ENCODE measurements around the gene TAF4. TPM values are rescaled to one million over a fixed set of nuclear protein-coding genes. Genes with fewer than 3 reads are reported as not detected.

TAF4 gene
- total RNA-seq, 4 donors from 2014 or later, result 7.1 to 15.9 (median 11.9) TPM

DNA sequence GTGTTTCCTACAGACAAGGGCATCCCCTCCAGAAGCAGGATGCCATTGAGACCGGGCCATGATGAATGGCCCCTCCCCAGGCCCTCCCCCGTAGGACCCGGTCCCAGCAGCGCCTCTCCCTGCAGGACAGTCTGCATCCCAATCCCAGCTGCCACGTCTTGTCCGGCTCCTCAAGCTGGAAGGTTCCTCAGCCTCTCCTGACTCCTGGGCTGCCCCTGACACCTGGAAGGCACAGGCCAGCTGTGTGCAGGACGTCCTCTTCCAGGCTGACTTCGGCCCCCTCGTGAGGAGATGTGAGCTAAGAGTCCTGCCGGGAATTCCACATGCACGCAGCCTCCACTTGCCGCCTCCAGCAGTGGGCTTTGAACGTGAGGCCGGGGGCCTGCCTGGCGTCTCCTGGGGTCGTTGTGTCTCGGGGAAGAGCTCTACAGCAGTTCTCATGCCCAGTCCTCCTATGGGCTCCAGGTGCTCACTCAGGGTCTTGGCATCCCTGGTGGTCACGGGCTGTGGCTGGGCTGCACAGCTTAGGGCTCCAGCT lies 64.4 kb downstream of the TAF4 start:
- DNase-seq (ENCODE audit: low spot score) (no peak), ATAC-seq (ENCODE audit: low FRiP score) (no peak)
- TF ChIP-seq, protein P1, sequence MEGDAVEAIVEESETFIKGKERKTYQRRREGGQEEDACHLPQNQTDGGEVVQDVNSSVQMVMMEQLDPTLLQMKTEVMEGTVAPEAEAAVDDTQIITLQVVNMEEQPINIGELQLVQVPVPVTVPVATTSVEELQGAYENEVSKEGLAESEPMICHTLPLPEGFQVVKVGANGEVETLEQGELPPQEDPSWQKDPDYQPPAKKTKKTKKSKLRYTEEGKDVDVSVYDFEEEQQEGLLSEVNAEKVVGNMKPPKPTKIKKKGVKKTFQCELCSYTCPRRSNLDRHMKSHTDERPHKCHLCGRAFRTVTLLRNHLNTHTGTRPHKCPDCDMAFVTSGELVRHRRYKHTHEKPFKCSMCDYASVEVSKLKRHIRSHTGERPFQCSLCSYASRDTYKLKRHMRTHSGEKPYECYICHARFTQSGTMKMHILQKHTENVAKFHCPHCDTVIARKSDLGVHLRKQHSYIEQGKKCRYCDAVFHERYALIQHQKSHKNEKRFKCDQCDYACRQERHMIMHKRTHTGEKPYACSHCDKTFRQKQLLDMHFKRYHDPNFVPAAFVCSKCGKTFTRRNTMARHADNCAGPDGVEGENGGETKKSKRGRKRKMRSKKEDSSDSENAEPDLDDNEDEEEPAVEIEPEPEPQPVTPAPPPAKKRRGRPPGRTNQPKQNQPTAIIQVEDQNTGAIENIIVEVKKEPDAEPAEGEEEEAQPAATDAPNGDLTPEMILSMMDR (IDR thresholded peaks at IDR 0.05), result no peak

- no peak for ATAC-seq (ENCODE audit: low FRiP score)
- DNase-seq (ENCODE audit: low spot score), result no peak
- TF ChIP-seq, protein P1 (IDR thresholded peaks at IDR 0.05), result no peak
These were observed 67.1 kb downstream of the TAF4 start for GRCh38 chr20:61998343-61999121.

DNA sequence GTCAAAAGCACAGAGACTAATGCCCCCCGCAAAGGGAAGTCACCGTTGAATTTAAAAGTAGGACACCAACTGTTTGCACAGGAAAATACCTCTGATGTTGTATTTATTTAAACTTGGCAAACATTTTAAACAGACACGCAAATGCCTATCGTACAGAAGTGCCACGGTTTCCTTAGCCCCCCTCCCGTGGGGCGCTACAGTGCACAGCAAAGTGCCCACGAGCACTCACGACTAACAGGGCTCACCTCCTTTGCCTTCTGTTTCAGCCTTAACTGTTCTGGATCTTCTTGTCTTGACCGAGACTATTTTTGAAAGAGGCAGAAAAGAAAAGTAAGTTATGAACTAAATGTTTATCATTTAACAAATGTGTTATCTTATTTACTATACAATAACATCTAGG lies 67.8 kb downstream of the TAF4 start:
- DNase-seq (ENCODE audit: low spot score), result no peak
- no peak for ATAC-seq (ENCODE audit: low FRiP score)
- TF ChIP-seq, protein P1 (IDR thresholded peaks at IDR 0.05), result no peak

- ATAC-seq (ENCODE audit: low FRiP score), result no peak
- DNase-seq (ENCODE audit: low spot score), result no peak
- TF ChIP-seq, protein P1 (IDR thresholded peaks at IDR 0.05), result no peak
These were observed 68.3 kb downstream of the TAF4 start for GRCh38 chr20:61997372-61997771.

GRCh38 chr20:61994546-61994945 lies 71.1 kb downstream of the TAF4 start:
- TF ChIP-seq, protein P1 (IDR thresholded peaks at IDR 0.05), result no peak
- no peak for ATAC-seq (ENCODE audit: low FRiP score)
- DNase-seq (ENCODE audit: low spot score), result no peak

- TF ChIP-seq, protein P1 (IDR thresholded peaks at IDR 0.05), result no peak
- DNase-seq (ENCODE audit: low spot score), result no peak
- no peak for ATAC-seq (ENCODE audit: low FRiP score)
These were observed 72.6 kb downstream of the TAF4 start for GRCh38 chr20:61993058-61993457.

GRCh38 chr20:61991476-61991875 lies 74.2 kb downstream of the TAF4 start:
- no peak for DNase-seq (ENCODE audit: low spot score)

More at GRCh38 chr20:61991476-61991875, 74.2 kb downstream of the TAF4 start:
- ATAC-seq (ENCODE audit: low FRiP score), result no peak
- TF ChIP-seq, protein P1 (IDR thresholded peaks at IDR 0.05), result no peak

Measured in omental fat pad (tissue), 4 donors.